Measurements from ENCODE around the gene ACLY.

- TF ChIP-seq CTCF (IDR thresholded peaks at IDR 0.05) (no peak), EZH2 (IDR thresholded peaks at IDR 0.05; ENCODE audit: borderline replicate concordance, insufficient read depth, low read depth, low read length, poor library complexity, severe bottlenecking) (no peak)
Measured at GRCh38 chr17:41822216-41823140, 96.3 kb downstream of the ACLY start.
